Upper lobe of left lung (tissue), 6 donors: ENCODE data around the gene WDR45B. TPM values are rescaled to one million over a fixed set of nuclear protein-coding genes. Genes with fewer than 3 reads are reported as not detected.

Experiments used
- ATAC-seq, 2 donors: fragments of 200-7000 bp; cut with Tn5 transposase; one replicate each; pipeline ENCODE4 v1.9.1; 2022; ENCODE audit warnings: mild to moderate bottlenecking in 2 of 2, moderate library complexity in 2 of 2; ENCODE audit not compliant: low FRiP score in 2 of 2
- DNase-seq, 2 donors: peaks; one replicate each; pipeline ENCODE4 v3.0.0-alpha.2; 2019 to 2020
- H3K27ac ChIP-seq, 4 donors: fragments of 200-600 bp; sonication (generic); one replicate each; pipeline ENCODE4 v1.5.1; 2016 to 2019
- H3K27me3 ChIP-seq, 4 donors: fragments of 200-600 bp; sonication (generic); one replicate each; pipeline ENCODE4 v1.5.1; 2017 to 2019
- H3K36me3 ChIP-seq, 4 donors: fragments of 200-600 bp; sonication (generic); one replicate each; pipeline ENCODE4 v1.5.1; 2016 to 2019
- H3K4me1 ChIP-seq, 4 donors: fragments of 200-600 bp; sonication (generic); one replicate each; pipeline ENCODE4 v1.5.1; 2018 to 2019
- H3K4me3 ChIP-seq, 4 donors: fragments of 200-600 bp; sonication (generic); one replicate each; pipeline ENCODE4 v1.5.1; 2017 to 2019; ENCODE audit warnings: mild to moderate bottlenecking in 2 of 4, moderate library complexity in 1 of 4
- H3K9me3 ChIP-seq, 4 donors: fragments of 200-600 bp; sonication (generic); one replicate each; pipeline ENCODE4 v1.5.1; 2018 to 2019
- EP300 ChIP-seq, 4 donors: sonication (generic); formaldehyde crosslinking; IDR thresholded peaks; one replicate each; pipeline ENCODE4 v1.5.1; 2017; ENCODE audit warnings: antibody characterized with exemption in 4 of 4, control low read depth in 2 of 4
- POLR2A ChIP-seq, 4 donors: fragments of 450-650 bp; IDR thresholded peaks; one replicate each; pipeline ENCODE4 v1.5.1; 2016 to 2017; ENCODE audit warnings: antibody characterized with exemption in 4 of 4, mild to moderate bottlenecking in 2 of 4
- POLR2AphosphoS5 ChIP-seq, 2 donors: sonication (generic); formaldehyde crosslinking; IDR thresholded peaks; one replicate each; pipeline ENCODE4 v1.5.1; 2017; ENCODE audit warnings: antibody characterized with exemption in 2 of 2
- WGBS, 2 donors: methylation state at CpG; one replicate each; pipeline ENCODE4 v1.1.5; 2017 to 2018; 5-methylcytosine and 5-hydroxymethylcytosine counted together
- total RNA-seq, 6 donors: library from RNA; depleted of rRNA in 4 of 6; stranded (reverse); fragments of >200 nt in 4 of 6; gene quantifications; one replicate each; pipeline versions ENCODE4 v1.1.0 to v1.2.1, GENCODE V29; 2016 to 2021
- TF ChIP-seq, protein P1 (sequence below), 6 experiments: fragments of 450-650 bp in 4 of 6; fragments of 200-600 bp in 2 of 6; sonication (generic) in 2 of 6; IDR thresholded peaks; one replicate each; pipeline ENCODE4 v1.5.1; 2016 to 2019; ENCODE audit warnings: antibody characterized with exemption in 6 of 6
- donor health status: DM: no; HTN: no; CAD: no; lungs with moderate emphysema.
- donor health status: DM: no; HTN: yes; CAD: no; lungs with severe emphysema.

The WDR45B gene
- total RNA-seq, 6 donors from 2014 or later = 54.9 to 90.0 (median 74.3) TPM

DNA sequence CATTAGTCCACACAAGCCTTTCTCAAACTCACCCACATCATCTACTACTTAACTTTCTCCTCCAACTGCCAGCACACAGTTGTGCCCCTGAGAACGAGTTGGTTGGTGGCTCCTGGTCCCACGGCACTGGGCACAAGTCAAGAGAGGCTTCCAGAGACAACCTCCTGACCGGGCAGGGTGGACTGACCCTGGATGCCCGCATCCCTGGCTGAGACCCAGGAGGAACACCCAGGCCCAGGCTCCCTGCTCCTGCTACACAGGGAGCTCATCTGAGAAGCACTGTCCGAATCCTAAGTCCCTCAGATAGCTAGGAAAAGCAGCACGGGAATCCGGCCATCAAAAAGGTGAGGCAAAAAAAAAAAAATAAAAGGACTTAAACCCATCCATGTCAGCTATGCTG, 29.0 kb downstream of the WDR45B start:
- Histone ChIP-seq H3K4me3 (no peak overlapping the region), H3K27ac (no peak overlapping the region), H3K4me1 (no peaks in the 10 kb centered on the region), H3K36me3 (peaks cover 28 to 97% (median 79%) of the 10 kb centered on the region in 4 donors), H3K27me3 (no peaks in the 10 kb centered on the region), H3K9me3 (no peaks in the 10 kb centered on the region)
- ATAC-seq (no peak), DNase-seq (no peak)
- WGBS, 2 donors = 89 to 93% methylated on average over 7 of the region's 7 CpGs
- no peak for TF ChIP-seq POLR2A (IDR thresholded peaks at IDR 0.05)
- no peak for TF ChIP-seq EP300 (IDR thresholded peaks at IDR 0.05)
- TF ChIP-seq, protein P1, sequence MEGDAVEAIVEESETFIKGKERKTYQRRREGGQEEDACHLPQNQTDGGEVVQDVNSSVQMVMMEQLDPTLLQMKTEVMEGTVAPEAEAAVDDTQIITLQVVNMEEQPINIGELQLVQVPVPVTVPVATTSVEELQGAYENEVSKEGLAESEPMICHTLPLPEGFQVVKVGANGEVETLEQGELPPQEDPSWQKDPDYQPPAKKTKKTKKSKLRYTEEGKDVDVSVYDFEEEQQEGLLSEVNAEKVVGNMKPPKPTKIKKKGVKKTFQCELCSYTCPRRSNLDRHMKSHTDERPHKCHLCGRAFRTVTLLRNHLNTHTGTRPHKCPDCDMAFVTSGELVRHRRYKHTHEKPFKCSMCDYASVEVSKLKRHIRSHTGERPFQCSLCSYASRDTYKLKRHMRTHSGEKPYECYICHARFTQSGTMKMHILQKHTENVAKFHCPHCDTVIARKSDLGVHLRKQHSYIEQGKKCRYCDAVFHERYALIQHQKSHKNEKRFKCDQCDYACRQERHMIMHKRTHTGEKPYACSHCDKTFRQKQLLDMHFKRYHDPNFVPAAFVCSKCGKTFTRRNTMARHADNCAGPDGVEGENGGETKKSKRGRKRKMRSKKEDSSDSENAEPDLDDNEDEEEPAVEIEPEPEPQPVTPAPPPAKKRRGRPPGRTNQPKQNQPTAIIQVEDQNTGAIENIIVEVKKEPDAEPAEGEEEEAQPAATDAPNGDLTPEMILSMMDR (IDR thresholded peaks at IDR 0.05) = no peak
- TF ChIP-seq POLR2AphosphoS5 (IDR thresholded peaks at IDR 0.05) = no peak

DNA sequence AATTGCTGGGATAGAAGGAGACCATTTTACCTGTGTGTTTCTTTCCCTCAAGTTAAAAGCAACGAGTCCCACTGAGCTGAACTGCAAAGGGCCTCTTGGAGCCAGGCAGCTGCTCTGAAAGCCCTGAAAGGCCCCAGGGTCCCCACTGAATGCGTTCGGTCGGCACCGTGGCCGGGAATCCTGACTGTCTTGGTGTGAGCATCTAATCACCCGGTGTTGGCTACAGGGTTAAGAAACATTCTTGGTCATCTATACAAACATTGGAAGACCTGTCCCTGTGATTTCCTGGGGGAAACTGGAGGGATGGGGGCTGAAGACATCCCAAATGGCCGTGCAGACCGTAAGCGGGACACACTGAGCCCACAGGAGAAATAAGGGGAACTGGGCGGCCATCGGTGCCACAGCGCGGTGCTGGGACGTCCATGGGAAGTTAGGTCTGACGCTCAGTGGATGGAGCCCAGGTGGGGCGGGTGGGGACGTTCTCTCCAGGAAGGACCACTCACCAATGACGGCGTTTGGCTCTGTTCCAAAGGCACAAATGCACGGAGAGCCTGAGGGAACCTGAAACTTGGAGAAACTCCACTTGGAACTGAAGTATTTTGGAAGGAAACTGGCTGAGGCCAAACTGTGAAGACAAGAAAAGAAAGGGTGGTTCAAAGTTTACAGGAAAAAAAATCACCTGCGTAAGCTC, 32.1 kb downstream of the WDR45B start:
- H3K27ac ChIP-seq = no peak overlapping the region
- H3K36me3 ChIP-seq = peaks cover 25 to 84% (median 74%) of the 10 kb centered on the region in 4 donors
- H3K4me3 ChIP-seq = no peak overlapping the region
- H3K27me3 ChIP-seq = no peaks in the 10 kb centered on the region
- no peaks in the 10 kb centered on the region for H3K9me3 ChIP-seq
- no peak for DNase-seq
- peaks cover 0 to 1% (median under 1%) of the 10 kb centered on the region in 4 donors for H3K4me1 ChIP-seq
- TF ChIP-seq EP300 (IDR thresholded peaks at IDR 0.05) = no peak
- TF ChIP-seq POLR2AphosphoS5 (IDR thresholded peaks at IDR 0.05) = no peak
- no peak for TF ChIP-seq POLR2A (IDR thresholded peaks at IDR 0.05)
- TF ChIP-seq, protein P1 (IDR thresholded peaks at IDR 0.05) = no peak
- 89 to 92% methylated on average over 22 of the region's 22 CpGs for WGBS, 2 donors
- ATAC-seq = no peak

DNA sequence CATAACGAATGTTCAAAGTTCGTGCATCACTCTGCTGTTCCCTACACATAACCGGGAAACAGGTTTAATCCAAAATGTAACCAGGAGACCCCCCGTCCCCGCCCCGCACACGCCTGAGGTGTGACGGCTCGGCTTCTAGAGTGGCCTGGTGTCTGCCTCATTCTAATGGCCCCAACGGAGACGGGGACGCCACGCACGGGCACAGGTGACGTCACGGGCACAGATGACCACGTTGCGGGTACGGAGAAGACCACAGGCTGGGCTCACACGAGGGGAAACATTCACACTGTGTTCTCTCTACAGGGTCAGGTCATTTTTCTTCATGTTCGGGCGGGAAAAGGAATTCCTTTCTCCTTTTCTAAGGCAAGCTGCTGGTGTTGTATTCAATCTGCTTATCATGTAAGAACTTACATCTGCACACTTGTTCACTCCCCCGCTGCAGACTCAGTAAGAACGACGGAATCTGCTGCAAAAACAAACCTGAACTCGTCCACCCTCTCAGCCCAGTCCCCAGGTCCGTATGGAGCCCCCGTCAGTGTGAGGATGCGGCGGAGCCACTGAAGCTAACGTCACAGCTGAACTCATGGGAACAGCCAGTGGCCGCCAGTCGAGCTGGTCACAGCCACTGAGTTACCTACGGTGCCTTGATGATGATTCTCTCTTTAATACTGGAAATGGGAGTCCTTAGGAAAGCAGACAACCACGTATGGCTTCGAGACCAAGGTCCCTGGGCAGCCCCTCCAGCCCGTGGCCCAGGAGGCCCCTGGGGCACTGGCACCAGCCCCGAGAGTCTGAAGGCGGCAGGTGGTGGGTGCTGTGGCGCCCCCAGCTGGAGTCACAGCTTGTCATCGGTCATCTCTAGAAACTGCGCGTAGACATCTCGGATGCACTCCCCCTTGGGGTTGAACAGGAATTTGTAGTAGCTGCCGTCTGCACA, 32.9 kb downstream of the WDR45B start:
- TF ChIP-seq, protein P1 (IDR thresholded peaks at IDR 0.05) = no peak
- TF ChIP-seq POLR2A (IDR thresholded peaks at IDR 0.05) (no peak), EP300 (IDR thresholded peaks at IDR 0.05) (no peak), POLR2AphosphoS5 (IDR thresholded peaks at IDR 0.05) (no peak)

DNA sequence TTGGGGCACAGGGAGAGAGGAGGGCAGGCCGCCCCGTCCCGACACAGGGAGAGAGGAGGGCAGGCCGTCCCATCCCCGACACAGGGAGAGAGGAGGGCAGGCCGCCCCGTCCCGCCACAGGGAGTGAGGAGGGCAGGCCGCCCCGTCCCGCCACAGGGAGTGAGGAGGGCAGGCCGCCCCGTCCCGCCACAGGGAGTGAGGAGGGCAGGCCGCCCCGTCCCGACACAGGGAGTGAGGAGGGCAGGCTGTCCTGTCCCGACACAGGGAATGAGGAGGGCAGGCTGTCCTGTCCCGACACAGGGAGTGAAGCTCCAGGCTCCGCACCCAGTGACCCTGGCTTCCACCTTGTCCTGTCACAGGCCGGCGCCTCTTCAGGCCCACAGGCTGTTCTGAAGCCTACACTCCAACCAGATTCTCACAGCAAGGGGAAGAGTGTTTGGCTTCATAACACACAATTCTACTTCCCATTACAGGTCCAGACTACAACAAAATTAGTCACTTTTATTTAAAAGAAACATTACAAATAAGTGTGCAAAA, 34.1 kb downstream of the WDR45B start:
- no peaks in the 10 kb centered on the region for H3K9me3 ChIP-seq
- DNase-seq (no peak), ATAC-seq (no peak)
- H3K27me3 ChIP-seq = no peaks in the 10 kb centered on the region
- H3K4me3 ChIP-seq = no peak overlapping the region
- no peak for TF ChIP-seq POLR2A (IDR thresholded peaks at IDR 0.05)
- TF ChIP-seq EP300 (IDR thresholded peaks at IDR 0.05) = no peak
- TF ChIP-seq POLR2AphosphoS5 (IDR thresholded peaks at IDR 0.05) = no peak
- TF ChIP-seq, protein P1 (IDR thresholded peaks at IDR 0.05) = no peak
- H3K36me3 ChIP-seq = peaks cover 15 to 78% (median 58%) of the 10 kb centered on the region in 4 donors
- 44 to 63% methylated on average over 2 to 4 of the region's 22 CpGs for WGBS, 2 donors
- peak overlapping the region in 2 of 4 donors; percentile 21 to 51 for H3K27ac ChIP-seq
- peaks cover 3 to 13% (median 5%) of the 10 kb centered on the region in 4 donors for H3K4me1 ChIP-seq

More for the DNA sequence above, 32.9 kb downstream of the WDR45B start:
- Histone ChIP-seq H3K27me3 (no peaks in the 10 kb centered on the region), H3K27ac (no peak overlapping the region), H3K36me3 (peaks cover 19 to 82% (median 68%) of the 10 kb centered on the region in 4 donors), H3K9me3 (no peaks in the 10 kb centered on the region), H3K4me1 (peaks cover 2 to 9% (median 5%) of the 10 kb centered on the region in 4 donors), H3K4me3 (no peak overlapping the region)
- DNase-seq (peak in 1 of 2 donors; percentile 55), ATAC-seq (no peak)
- 94% methylated on average over 40 to 45 of the region's 45 CpGs for WGBS, 2 donors
